Measurements from ENCODE around the gene CARS1.

Gene CARS1

GRCh38 chr11:2990617-2991451 lies 66.4 kb downstream of the CARS1 start:
- no peak for DNase-seq

GRCh38 chr11:2989551-2989950 lies 67.7 kb downstream of the CARS1 start:
- no peak for DNase-seq

- DNase-seq = no peak
Observed at GRCh38 chr11:2989006-2989405, 68.2 kb downstream of the CARS1 start.

DNA sequence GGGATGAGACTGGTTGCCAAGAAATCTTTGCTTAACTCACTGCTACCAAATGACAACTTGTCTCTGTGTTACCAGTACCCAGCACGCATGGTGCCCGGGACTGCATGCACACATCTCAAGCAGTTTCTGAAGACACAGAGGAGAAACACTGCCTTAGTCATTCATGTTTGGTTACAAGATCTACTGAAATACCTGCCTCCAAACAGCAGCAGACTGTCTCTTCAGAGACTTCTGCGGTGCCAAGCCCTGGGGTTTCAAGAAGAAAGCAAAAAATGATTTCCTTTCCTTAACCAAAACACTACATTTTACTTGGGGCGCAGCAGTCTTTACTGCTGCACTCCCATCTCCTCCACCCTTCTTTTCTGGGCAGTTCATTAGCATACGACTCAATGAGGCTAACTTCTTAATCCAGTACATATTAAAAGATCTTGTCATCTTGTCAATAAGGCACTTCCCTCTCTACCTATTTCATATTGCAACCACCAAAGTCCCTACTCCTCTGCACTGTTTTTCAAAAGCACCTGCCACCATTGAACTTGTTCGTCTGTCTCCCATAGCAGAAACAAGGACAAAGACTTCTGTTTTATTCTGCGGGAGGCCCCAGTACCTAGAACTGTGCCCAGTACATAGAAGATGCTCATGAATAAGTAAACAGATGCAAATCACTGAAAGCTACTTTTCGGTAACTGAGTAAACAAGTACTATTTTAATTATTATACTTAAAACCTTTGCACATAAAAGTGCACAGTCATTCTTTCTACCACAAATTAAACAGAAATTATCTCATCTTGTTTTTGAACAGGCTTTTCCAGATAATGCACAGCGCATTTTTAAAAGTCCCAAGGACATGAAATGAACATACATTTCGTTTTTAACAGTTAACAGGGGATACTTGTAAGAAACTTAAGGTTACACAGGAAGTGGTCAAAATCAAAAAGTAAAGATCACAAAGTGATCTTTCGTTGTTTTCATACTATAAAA lies 69.1 kb downstream of the CARS1 start:
- no peak for DNase-seq

- no peak for DNase-seq
Observed at GRCh38 chr11:2983908-2984307, 73.3 kb downstream of the CARS1 start.

GRCh38 chr11:2982214-2982613 lies 75.0 kb downstream of the CARS1 start:
- no peak for DNase-seq

- DNase-seq = no peak
Observed at GRCh38 chr11:2981130-2981529, 76.1 kb downstream of the CARS1 start.

DNA sequence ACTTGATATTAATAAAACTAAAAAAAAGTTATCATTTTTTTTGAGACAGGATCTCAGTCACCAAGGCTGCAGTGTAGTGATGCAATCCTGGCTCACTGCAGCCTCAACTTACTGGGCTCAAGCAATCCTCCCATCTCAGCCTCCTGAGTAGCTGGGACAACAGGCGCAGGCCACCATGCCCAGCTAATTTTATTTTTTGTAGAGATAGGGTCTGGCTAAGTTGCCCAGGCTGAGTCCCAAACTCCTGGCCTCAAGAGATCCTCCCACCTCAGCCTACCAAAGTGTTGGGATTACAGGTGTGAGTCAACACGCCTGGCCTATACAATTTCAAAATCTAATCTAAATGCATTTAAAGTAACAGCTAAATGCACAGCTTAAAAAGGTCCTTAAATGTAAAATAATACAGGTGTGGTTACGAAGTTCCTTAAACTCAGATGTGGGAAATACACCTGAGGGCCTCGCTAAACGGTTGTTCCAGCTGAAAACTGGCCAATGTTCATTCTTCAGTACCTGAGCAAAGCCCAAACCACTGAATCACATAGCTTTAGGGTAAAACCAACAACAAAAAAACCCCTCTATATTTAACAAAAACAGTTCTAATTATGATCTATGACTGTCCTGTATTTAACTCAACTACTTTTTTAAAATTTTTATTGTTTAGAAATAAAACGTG lies 76.9 kb downstream of the CARS1 start:
- no peak for DNase-seq

GRCh38 chr11:2977113-2977512 lies 80.1 kb downstream of the CARS1 start:
- DNase-seq = no peak

DNA sequence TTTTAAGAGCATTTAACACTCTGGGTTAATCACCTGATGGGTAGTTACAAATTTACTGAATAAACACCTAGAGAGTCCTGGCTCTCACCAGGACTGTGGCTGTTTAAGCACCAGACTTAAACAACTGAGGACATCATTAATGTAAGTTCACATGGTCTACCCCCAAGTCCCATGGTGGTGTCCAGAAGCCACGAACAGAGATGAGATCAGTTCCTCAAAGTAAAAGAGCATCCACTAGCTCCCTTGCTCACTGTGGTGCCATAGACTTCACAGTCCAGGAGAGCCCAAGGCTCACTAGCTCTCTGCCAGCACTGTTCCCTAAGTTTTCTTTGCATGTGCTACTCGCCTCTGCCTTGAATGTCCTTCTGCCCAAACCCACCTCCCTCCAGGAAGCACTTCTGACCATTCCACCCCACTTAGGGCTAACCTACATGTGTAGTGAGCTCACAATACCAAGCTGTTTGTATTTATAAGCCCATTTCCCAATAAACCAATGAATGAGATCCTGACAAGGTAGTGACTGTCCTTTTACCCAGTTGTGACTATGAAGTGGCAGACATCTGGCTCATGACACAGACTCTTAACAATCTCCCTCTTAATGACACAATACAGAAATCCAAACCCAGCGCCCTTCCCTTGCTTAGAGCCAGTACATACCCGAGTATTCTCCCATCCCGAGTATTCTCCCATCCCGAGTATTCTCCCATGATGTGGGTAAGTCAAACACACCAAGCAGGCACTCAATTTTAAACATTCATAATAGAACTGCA lies 80.7 kb downstream of the CARS1 start:
- no peak for DNase-seq

- DNase-seq = peak; percentile 23
Observed at GRCh38 chr11:2975594-2975993, 81.6 kb downstream of the CARS1 start.

DNA sequence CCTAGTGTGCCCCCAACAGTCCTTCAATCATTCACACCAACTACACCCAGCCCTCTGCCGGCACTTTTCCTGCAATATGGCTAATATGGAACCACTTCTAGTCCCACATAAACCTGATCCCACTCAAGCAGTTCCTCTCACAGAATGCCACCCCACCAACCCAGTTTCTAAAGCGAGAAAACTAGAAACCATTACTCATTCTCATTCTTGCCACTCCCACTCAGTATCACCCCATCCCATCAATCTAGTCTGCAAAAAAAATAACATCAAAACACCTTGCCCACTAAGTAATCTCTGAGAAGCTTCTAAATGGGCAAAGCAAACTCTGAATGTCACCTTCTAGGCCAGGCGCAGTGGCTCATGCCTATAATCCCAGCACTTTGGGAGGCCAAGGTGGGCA lies 83.0 kb downstream of the CARS1 start:
- no peak for DNase-seq

DNA sequence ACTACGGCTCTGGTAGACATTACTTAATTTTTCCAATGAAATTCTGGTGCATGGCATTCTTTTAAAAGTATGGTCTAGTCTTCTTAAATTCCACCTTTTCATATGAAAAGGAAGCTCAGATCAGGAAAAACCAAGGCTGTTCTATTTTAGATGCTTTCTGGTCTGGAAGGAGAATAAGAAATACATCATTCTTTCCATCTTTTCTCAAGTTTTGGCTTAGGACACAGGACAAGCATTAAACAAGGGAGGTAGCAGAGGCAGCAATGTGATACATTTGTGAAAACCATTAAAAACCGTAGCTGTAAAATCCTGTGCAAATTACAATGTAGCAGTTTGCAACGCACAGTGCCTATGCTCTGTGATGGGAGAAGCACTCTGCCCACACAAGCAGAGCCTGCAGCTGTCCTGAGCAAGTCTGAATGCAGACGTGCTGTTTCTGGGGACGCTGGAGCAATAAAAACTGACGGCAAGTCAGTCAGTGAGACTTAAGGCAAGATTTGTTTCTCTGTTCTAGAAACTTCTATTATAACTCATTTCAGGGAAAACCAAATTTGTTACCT lies 88.8 kb downstream of the CARS1 start:
- DNase-seq = no peak

GRCh38 chr11:2964782-2965181 lies 92.4 kb downstream of the CARS1 start:
- no peak for DNase-seq

DNA sequence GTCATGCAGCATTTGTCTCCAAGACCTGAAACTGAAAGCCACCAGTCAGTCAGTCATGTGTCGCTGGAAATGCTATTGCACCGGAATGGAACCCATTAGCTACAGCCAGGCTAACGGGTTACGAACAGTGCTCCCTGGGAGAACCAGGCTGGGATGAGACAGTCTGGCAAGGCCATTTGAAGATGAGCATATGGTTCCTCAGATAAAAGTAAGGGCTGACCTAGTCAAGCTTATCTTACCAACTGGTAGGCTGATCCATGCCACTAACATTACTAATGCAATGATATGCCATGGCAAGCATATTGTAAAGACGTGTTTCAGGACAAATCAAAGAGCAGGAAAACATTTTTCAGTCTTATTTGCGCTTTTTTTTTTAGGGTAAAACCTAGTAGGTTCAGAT lies 93.5 kb downstream of the CARS1 start:
- no peak for DNase-seq

- DNase-seq = no peak
Observed at GRCh38 chr11:2963112-2963754, 94.0 kb downstream of the CARS1 start.

GRCh38 chr11:2961080-2961479 lies 96.1 kb downstream of the CARS1 start:
- no peak for DNase-seq

GRCh38 chr11:2960139-2960538 lies 97.1 kb downstream of the CARS1 start:
- DNase-seq = no peak

DNA sequence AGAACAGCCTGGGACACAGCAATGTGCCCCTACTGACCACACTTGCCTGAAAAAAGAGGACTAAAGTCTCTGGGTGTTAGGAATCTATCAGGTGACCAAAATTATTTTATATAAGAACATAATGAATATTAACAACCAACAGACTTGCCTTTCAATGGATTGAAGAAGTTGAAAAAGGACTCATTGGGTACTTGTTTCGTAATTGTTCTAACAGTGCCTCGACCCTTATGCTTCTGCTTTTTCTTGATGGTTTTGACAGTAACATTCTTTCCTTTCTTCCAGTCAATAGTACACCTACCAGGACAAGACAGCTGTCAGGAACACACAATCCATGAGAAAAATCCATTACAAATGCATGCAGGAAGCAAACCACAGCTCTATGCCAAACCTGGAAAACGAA lies 99.0 kb downstream of the CARS1 start:
- no peak for DNase-seq

GRCh38 chr11:2955906-2956476 lies 101.2 kb downstream of the CARS1 start:
- no peak for DNase-seq

- no peak for DNase-seq
Observed at GRCh38 chr11:2954263-2954662, 103.0 kb downstream of the CARS1 start.

All from activated T-cell treated with anti-CD3 and anti-CD28 coated beads for 4 hours (primary cell).